8988T (cell line): Measurements from ENCODE around the gene PNLIPRP2.

Experiments used
- DNase-seq: peaks from one replicate; pipeline ENCODE4 v3.0.0; 2011

Gene PNLIPRP2

GRCh38 chr10:116613471-116613870 is 7.3 kb upstream of the PNLIPRP2 start:
- no peak for DNase-seq

DNA sequence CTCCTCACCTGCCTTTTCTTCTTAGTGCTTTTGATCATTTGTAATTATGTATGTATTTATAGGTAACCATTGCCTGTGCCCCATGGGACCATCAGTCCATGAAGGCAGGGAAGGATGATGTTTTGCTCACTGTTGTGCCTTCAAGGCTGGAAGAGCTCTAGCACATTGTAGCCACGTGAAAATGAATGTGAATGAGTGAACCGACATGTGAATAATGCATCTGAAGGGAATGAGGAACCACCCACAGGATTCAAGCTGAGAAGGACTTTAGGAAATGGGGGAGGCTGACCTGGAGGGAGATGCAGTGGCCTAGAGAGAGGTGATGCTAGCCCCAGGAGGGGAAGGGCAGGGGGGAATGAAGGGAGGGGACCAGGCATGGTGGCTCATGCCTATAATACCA is 6.0 kb upstream of the PNLIPRP2 start:
- DNase-seq = no peak

- DNase-seq = no peak
These were observed 5.5 kb upstream of the PNLIPRP2 start for GRCh38 chr10:116615199-116615776.

DNA sequence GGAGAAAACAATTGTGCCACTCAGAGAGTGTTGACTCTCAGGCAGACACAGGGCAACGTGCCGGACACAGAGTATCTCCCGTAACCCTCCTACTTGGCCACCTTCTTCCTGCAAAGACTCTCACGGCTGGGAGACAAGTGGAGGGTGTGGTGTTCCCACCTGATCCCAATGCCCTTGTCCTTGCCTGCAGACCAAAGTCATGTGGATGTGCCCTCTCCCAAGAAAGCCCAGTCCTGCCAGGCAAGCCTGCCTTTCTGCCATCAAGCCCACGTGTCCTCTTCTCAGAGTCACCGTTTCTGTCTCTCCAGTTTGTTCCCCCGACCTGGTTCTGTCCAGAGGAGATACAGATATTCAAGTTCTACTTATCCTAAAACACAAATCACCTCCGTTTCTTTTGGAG is 723 bp downstream of the PNLIPRP2 start:
- no peak for DNase-seq

GRCh38 chr10:116621934-116622655 is 1.3 kb downstream of the PNLIPRP2 start:
- DNase-seq = no peak

GRCh38 chr10:116625845-116626244 is 5.1 kb downstream of the PNLIPRP2 start:
- DNase-seq = no peak

- DNase-seq = no peak
These were observed 6.1 kb downstream of the PNLIPRP2 start for GRCh38 chr10:116626815-116627214.

- no peak for DNase-seq
These were observed 6.7 kb downstream of the PNLIPRP2 start for GRCh38 chr10:116627386-116627933.

DNA sequence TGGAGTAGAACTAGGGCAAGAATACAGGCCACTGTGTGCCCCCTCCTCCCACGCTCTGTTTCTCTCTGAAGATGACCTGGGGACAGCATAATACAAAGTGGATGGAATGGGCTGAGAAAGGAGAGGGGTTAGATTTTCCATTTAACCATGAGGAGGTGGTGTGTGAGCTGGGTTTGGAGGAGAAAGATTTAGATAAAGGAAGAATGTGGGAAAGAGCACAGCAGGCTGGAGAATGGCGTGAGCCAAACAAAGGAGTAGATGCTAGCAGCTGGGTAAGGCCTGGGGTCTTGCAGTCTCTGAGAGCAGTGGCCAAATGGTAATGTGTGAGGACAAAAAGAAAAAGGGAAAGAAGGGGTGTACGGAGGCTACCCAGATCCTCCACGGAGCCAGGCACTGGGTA is 8.6 kb downstream of the PNLIPRP2 start:
- DNase-seq = no peak

- no peak for DNase-seq
These were observed 9.3 kb downstream of the PNLIPRP2 start for GRCh38 chr10:116630020-116630419.

DNA sequence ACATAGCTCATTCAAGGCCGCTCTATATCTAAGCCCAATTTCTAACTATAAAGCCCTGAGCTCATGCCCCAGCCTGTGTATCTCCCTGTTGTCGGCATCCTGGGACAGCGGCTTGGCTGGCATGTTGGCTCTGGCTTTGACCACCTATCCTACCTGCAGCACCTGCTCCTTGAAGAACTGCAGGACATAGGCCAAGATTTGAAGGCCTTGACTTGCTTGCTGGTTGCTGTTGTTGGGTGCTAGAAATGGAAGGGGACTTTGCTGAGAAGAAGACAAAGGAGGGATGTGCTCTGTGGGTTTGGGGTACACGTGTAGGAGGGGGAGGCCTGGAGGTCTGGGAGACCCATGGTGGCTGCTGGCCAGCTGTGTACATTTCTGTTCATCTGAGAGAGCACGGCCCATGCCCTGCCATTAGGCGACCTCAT is 11.1 kb downstream of the PNLIPRP2 start:
- DNase-seq = no peak

DNA sequence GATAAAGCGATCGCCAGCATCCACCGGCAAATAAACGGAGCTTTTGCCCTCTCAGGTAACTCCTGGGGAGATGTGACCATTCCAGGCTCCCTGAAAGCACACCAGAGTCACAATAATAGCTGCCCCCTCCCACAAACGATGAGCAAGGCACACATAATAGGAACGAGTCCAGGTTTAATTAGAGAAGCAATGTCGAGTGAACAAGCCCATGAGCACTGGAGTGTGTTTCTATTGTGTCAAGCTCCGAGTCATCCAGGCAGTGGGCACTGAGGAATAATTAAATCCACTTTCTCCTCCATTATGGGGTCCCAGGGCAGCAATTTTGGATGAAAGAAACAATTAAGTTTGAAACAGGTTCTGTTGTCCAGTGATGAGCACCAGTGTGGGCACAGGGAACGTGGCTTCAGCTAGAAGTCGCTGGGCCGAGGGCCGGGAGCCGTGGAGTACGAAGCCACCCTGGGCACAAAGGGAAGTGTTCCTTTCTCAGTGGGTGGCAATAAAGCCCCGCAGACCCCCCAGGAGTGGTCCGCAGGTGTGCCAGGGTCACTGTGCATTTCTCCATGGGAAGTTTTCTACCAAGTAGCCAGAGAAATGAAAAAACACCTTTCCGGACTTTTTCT is 12.0 kb downstream of the PNLIPRP2 start:
- DNase-seq = no peak

DNA sequence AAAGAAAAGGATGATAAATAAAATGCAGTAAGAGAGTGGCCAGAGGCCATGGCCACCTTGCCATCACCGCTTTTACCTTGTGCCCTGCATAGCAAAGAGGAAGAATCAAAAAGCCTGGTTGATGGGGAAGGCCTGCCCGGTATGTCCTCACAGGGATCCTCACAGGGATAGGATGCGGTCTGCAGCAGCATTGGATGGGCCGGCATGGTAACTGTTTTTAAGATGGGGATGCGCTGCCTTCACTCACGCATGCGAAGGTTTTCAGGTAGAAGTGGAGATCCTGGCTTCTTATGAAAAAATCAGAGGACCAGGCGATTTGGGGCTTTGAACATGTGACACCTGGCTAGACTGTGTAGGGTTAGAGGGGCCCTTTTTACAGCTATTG is 12.5 kb downstream of the PNLIPRP2 start:
- no peak for DNase-seq

DNA sequence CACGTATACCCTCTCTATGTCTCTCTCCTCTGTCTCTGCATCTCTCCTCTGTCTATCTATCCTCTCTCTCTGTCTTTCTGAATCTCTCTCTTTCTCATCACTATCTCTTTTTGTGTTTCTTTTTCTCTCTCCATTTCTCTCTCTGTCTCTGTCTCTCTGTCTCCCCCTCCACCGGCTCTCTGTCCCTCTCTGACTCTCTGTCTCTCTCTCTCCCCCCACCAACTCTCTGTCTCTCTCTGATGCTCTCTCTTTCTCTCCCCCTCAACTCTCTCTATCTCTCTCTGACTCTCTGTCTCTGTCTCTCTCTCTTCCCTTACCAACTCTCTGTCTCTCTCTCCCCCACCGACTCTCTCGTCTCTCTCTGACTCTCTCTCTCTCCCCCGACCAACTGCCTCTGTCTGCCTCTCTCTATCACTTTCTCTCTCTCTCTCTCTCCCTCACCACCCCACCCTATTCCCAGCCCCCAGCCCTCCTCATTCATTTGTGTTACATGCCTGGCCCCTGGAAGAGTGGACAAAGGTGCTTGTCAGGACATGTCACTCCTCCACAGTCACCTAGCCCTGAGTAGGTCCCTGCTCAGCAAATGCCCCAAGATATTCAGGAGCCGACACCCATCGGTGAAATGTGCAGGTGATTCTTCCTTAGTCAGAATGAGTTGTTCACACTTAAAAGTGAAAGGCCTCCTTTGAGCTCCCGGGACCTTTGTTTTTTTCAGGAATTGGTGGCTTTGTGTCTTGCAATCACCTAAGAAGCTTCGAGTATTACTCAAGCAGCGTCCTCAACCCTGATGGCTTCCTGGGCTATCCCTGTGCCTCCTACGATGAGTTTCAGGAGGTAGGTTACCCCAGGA is 13.6 kb downstream of the PNLIPRP2 start:
- no peak for DNase-seq

DNA sequence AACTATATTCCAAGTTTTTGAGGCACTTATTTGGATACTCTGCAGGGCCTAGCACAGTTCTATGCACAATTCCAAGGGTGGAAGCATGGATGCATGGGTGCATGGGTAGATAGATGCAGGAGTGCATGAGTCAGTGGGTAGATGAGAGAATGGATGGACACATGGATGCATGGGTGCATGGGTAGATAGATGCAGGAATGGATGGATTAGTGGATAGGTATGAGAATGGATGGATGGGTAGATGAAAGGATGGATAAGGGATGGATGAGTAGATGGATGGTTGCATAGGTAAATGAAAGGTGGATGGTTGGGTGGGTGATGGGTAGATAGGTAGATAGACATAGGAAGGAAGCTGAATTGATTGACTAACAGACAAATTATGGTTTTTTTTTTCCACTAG is 15.6 kb downstream of the PNLIPRP2 start:
- DNase-seq = no peak

DNA sequence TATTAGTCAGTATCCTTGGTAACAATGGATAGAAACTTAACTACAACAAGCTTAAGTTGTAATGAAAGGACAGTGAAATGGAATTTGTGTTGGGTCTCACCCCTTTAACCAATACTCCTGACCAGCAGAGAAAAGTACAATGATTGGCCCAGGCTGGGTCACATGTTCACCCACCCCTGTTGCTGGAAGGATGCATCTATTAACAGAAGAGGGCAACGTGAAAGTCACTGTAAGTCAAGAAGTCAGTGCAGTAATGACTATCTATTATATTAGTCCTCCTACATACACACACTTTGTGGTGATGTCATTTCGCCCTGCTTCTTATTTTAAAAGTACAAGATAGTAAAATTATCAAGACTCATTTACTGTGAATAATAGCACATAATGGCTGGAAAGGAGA is 16.2 kb downstream of the PNLIPRP2 start:
- no peak for DNase-seq

- no peak for DNase-seq
These were observed 17.1 kb downstream of the PNLIPRP2 start for GRCh38 chr10:116637830-116638229.

- no peak for DNase-seq
These were observed 25.7 kb downstream of the PNLIPRP2 start for GRCh38 chr10:116646502-116646901.

- DNase-seq = no peak
These were observed 28.1 kb downstream of the PNLIPRP2 start for GRCh38 chr10:116648903-116649302.

DNA sequence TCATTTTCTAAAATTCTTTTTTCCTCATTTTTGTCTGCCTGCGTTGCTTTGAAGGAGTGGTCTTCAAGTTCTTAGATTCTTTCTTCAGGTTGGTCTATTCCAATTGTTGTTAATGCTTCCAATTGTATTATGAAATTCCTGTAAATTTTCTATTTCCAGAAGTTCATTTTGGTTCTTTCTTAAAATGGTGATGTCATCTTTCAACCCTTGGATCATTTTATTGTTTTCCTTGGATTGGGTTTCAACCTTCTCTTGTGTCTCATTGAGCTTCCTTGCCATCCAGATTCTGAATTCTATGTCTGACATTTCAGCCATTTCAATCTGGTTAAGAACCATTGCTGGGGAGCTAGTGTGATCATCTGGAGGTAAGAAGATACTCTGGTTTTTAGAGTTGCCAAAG is 33.1 kb downstream of the PNLIPRP2 start:
- no peak for DNase-seq

GRCh38 chr10:116654816-116655215 is 34.1 kb downstream of the PNLIPRP2 start:
- no peak for DNase-seq

- no peak for DNase-seq
These were observed 34.8 kb downstream of the PNLIPRP2 start for GRCh38 chr10:116655568-116655967.

DNA sequence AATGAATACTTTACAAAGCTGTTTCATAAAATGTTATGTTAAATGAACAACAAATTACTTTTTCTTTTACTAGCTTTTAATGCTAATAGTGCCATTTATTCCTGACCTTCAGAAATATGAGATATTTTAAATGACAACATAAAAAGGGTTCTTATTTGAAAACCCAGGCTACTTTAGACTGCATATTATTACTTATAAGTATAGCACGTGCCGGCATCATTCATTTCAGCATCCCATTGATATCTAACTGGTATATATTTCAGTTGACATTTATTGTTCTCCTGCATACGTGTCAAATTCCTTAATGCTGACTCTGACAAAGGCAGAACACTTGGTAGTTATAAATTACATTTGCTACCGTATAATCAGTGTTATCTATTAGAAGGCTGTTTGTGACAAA is 35.3 kb downstream of the PNLIPRP2 start:
- DNase-seq = no peak
